ENCODE measurements around the gene CKB. TPM values are rescaled to one million over a fixed set of nuclear protein-coding genes. Genes with fewer than 3 reads are reported as not detected.
A peak's percentile ranks its signal among the peaks of the same experiment; 100 is the strongest.

CKB gene
- total and polyA plus RNA-seq, 2 experiments from 2014 or later: 18.5 to 28.0 TPM

GRCh38 chr14:103488960-103489359, 33.7 kb downstream of the CKB start:
- peaks cover 20% of the 10 kb centered on the region for H3K36me3 ChIP-seq (ENCODE audit: low read depth)
- H3K4me1 ChIP-seq (ENCODE audit: insufficient read depth): peaks cover 26% of the 10 kb centered on the region
- no peak overlapping the region for H3K4me3 ChIP-seq
- no peaks in the 10 kb centered on the region for H3K9me2 ChIP-seq (ENCODE audit: insufficient read depth)
- peaks cover 59% of the 10 kb centered on the region for H3K79me2 ChIP-seq (ENCODE audit: insufficient read depth)
- in situ Hi-C loops (cut with MboI): no loop called here
- peaks cover 11% of the 10 kb centered on the region for H3F3A ChIP-seq (ENCODE audit: insufficient read depth)
- H4K20me1 ChIP-seq (ENCODE audit: insufficient read depth): peaks cover 4% of the 10 kb centered on the region; the same call in 1 of the 2 replicates
- no peaks in the 10 kb centered on the region for H3K9me3 ChIP-seq (ENCODE audit: low read depth)
- no peaks in the 10 kb centered on the region for H3K27me3 ChIP-seq (replicated peaks; ENCODE audit: insufficient read depth)
- H3K4me2 ChIP-seq (ENCODE audit: unreplicated experiment): no peak overlapping the region
- H3K9ac ChIP-seq: no peak overlapping the region
- peak overlapping the region; percentile 35; the same call in 1 of the 2 replicates for H3K27ac ChIP-seq
- H2AFZ ChIP-seq: no peak overlapping the region
- 73% methylated on average over 2 of the region's 2 CpGs for WGBS, 2 experiments (ENCODE audit: low coverage in 1 of 2, low lambda C conversion rate in 2 of 2, missing lambda C conversion rate in 2 of 2)
- no peak for TF ChIP-seq EZH2phosphoT487 (IDR thresholded peaks at IDR 0.05; ENCODE audit: insufficient read depth, low read depth)
- TF ChIP-seq EZH2 (IDR thresholded peaks at IDR 0.05; ENCODE audit: insufficient read depth, poor library complexity, severe bottlenecking): no peak
- DNase-seq: peak; percentile 45

- WGBS, 2 experiments (ENCODE audit: low coverage in 1 of 2, low lambda C conversion rate in 2 of 2, missing lambda C conversion rate in 2 of 2): 94 to 98% methylated on average over 6 of the region's 6 CpGs
- H3K4me2 ChIP-seq (ENCODE audit: unreplicated experiment): no peak overlapping the region
- H3F3A ChIP-seq (ENCODE audit: insufficient read depth): peaks cover 20% of the 10 kb centered on the region
- in situ Hi-C loops (cut with MboI): no loop called here
- peaks cover 6% of the 10 kb centered on the region; the same call in 1 of the 2 replicates for H4K20me1 ChIP-seq (ENCODE audit: insufficient read depth)
- peaks cover 29% of the 10 kb centered on the region for H3K4me1 ChIP-seq (ENCODE audit: insufficient read depth)
- no peaks in the 10 kb centered on the region for H3K27me3 ChIP-seq (replicated peaks; ENCODE audit: insufficient read depth)
- TF ChIP-seq EZH2 (IDR thresholded peaks at IDR 0.05; ENCODE audit: insufficient read depth, poor library complexity, severe bottlenecking) (no peak), EZH2phosphoT487 (IDR thresholded peaks at IDR 0.05; ENCODE audit: insufficient read depth, low read depth) (no peak)
- no peak for DNase-seq
- no peak overlapping the region for H3K9ac ChIP-seq
- H3K4me3 ChIP-seq: no peak overlapping the region
- H2AFZ ChIP-seq: no peak overlapping the region
- peaks cover 53% of the 10 kb centered on the region for H3K79me2 ChIP-seq (ENCODE audit: insufficient read depth)
- H3K9me2 ChIP-seq (ENCODE audit: insufficient read depth): no peaks in the 10 kb centered on the region
- peaks cover 22% of the 10 kb centered on the region for H3K36me3 ChIP-seq (ENCODE audit: low read depth)
- H3K27ac ChIP-seq: no peak overlapping the region
- no peaks in the 10 kb centered on the region for H3K9me3 ChIP-seq (ENCODE audit: low read depth)
Measured at GRCh38 chr14:103488071-103488470, 34.6 kb downstream of the CKB start.

- Histone ChIP-seq H3K36me3 (ENCODE audit: low read depth) (peaks cover 36% of the 10 kb centered on the region), H3K27ac (no peak overlapping the region), H3K9ac (no peak overlapping the region), H3K4me2 (ENCODE audit: unreplicated experiment) (no peak overlapping the region), H3K9me2 (ENCODE audit: insufficient read depth) (no peaks in the 10 kb centered on the region), H3K9me3 (ENCODE audit: low read depth) (no peaks in the 10 kb centered on the region), H3K4me1 (ENCODE audit: insufficient read depth) (peaks cover 26% of the 10 kb centered on the region), H4K20me1 (ENCODE audit: insufficient read depth) (peaks cover 6% of the 10 kb centered on the region; the same call in 1 of the 2 replicates), H3K79me2 (ENCODE audit: insufficient read depth) (peaks cover 43% of the 10 kb centered on the region; the same call in 1 of the 2 replicates), H3K27me3 (replicated peaks; ENCODE audit: insufficient read depth) (no peaks in the 10 kb centered on the region), H3F3A (ENCODE audit: insufficient read depth) (peaks cover 35% of the 10 kb centered on the region), H2AFZ (no peak overlapping the region), H3K4me3 (no peak overlapping the region)
- DNase-seq: no peak
- WGBS, 2 experiments (ENCODE audit: low coverage in 1 of 2, low lambda C conversion rate in 2 of 2, missing lambda C conversion rate in 2 of 2): 98 to 100% methylated on average over 2 of the region's 2 CpGs
- TF ChIP-seq EZH2phosphoT487 (IDR thresholded peaks at IDR 0.05; ENCODE audit: insufficient read depth, low read depth): no peak
- TF ChIP-seq EZH2 (IDR thresholded peaks at IDR 0.05; ENCODE audit: insufficient read depth, poor library complexity, severe bottlenecking): no peak
- in situ Hi-C loops (cut with MboI): no loop called here
Measured at GRCh38 chr14:103485504-103485903, 37.1 kb downstream of the CKB start.

GRCh38 chr14:103483600-103483999, 39.0 kb downstream of the CKB start:
- Histone ChIP-seq H3K4me1 (ENCODE audit: insufficient read depth) (peaks cover 14% of the 10 kb centered on the region), H3K4me2 (ENCODE audit: unreplicated experiment) (peak overlapping the region; percentile 13), H4K20me1 (ENCODE audit: insufficient read depth) (peaks cover 6% of the 10 kb centered on the region; the same call in 1 of the 2 replicates), H3K4me3 (no peak overlapping the region), H3K27ac (peak overlapping the region; percentile 84), H3K9me3 (ENCODE audit: low read depth) (no peaks in the 10 kb centered on the region), H2AFZ (no peak overlapping the region), H3F3A (ENCODE audit: insufficient read depth) (peaks cover 44% of the 10 kb centered on the region), H3K9ac (peak overlapping the region; percentile 40), H3K27me3 (replicated peaks; ENCODE audit: insufficient read depth) (no peaks in the 10 kb centered on the region), H3K79me2 (ENCODE audit: insufficient read depth) (peaks cover 50% of the 10 kb centered on the region), H3K36me3 (ENCODE audit: low read depth) (peaks cover 55% of the 10 kb centered on the region), H3K9me2 (ENCODE audit: insufficient read depth) (no peaks in the 10 kb centered on the region)
- 1 to 2% methylated on average over 5 of the region's 5 CpGs for WGBS, 2 experiments (ENCODE audit: low coverage in 1 of 2, low lambda C conversion rate in 2 of 2, missing lambda C conversion rate in 2 of 2)
- no peak for TF ChIP-seq EZH2phosphoT487 (IDR thresholded peaks at IDR 0.05; ENCODE audit: insufficient read depth, low read depth)
- no peak for TF ChIP-seq EZH2 (IDR thresholded peaks at IDR 0.05; ENCODE audit: insufficient read depth, poor library complexity, severe bottlenecking)
- peak; percentile 92 for DNase-seq
- in situ Hi-C loops (cut with MboI): no loop called here
